Activated T-cell treated with anti-CD3 and anti-CD28 coated beads for 1 hour (primary cell): ENCODE measurements around the gene ATRX.
"Not testable (repeated sequence)": the region's sequence is repeated elsewhere in the genome, so short reads cannot be mapped to it uniquely, and the experiment has no call there.

Source experiments
- DNase-seq: peaks from one replicate; pipeline ENCODE4 v3.0.0-alpha.2; 2020; ENCODE audit warnings: low read depth

Gene ATRX

GRCh38 chrX:77785486-77786364, at the start of gene ATRX:
TSS of gene ATRX (minus strand) at chrX:77786216. CDS start at chrX:77786001, 215 bp downstream.
- DNase-seq: peak; percentile 51

- DNase-seq: not testable (repeated sequence)
Measured at GRCh38 chrX:77831544-77831943, 45.5 kb upstream of the ATRX start.

GRCh38 chrX:77821989-77822388, 36.0 kb upstream of the ATRX start:
- DNase-seq: not testable (repeated sequence)

GRCh38 chrX:77820091-77820727, 34.2 kb upstream of the ATRX start:
- no peak for DNase-seq

- DNase-seq: no peak
Measured at GRCh38 chrX:77814210-77814609, 28.2 kb upstream of the ATRX start.

- no peak for DNase-seq
Measured at GRCh38 chrX:77802201-77802600, 16.2 kb upstream of the ATRX start.

- DNase-seq: no peak
Measured at GRCh38 chrX:77795124-77795523, 9.1 kb upstream of the ATRX start.

GRCh38 chrX:77793946-77794345, 7.9 kb upstream of the ATRX start:
- DNase-seq: no peak

GRCh38 chrX:77788050-77788449, 2.0 kb upstream of the ATRX start:
- DNase-seq: no peak

- DNase-seq: no peak
Measured at GRCh38 chrX:77786365-77786680, 307 bp upstream of the ATRX start.

GRCh38 chrX:77779695-77780094, 6.3 kb downstream of the ATRX start:
- no peak for DNase-seq

- no peak for DNase-seq
Measured at GRCh38 chrX:77776659-77777058, 9.4 kb downstream of the ATRX start.

- no peak for DNase-seq
Measured at GRCh38 chrX:77771601-77772000, 14.4 kb downstream of the ATRX start.

GRCh38 chrX:77768787-77769186, 17.2 kb downstream of the ATRX start:
- DNase-seq: no peak

- DNase-seq: not testable (repeated sequence)
Measured at GRCh38 chrX:77766212-77766611, 19.8 kb downstream of the ATRX start.

GRCh38 chrX:77755561-77755960, 30.5 kb downstream of the ATRX start:
- no peak for DNase-seq

- DNase-seq: not testable (repeated sequence)
Measured at GRCh38 chrX:77753942-77754341, 32.1 kb downstream of the ATRX start.

- no peak for DNase-seq
Measured at GRCh38 chrX:77749695-77750094, 36.3 kb downstream of the ATRX start.

- no peak for DNase-seq
Measured at GRCh38 chrX:77743720-77744119, 42.3 kb downstream of the ATRX start.

GRCh38 chrX:77742788-77743476, 43.1 kb downstream of the ATRX start:
- no peak for DNase-seq

- DNase-seq: no peak
Measured at GRCh38 chrX:77740376-77740905, 45.6 kb downstream of the ATRX start.

GRCh38 chrX:77733342-77733741, 52.7 kb downstream of the ATRX start:
- DNase-seq: no peak
